ENCODE measurements around the gene KRT16. TPM values are rescaled to one million over a fixed set of nuclear protein-coding genes. Genes with fewer than 3 reads are reported as not detected.

KRT16 gene
- polyA plus RNA-seq, 3 donors: not detected

GRCh38 chr17:41656249-41657023, 43.9 kb upstream of the KRT16 start:
- peaks cover 2 to 6% (median 5%) of the 10 kb centered on the region in 3 donors for H3K27me3 Mint-ChIP-seq (ENCODE audit: low read depth in 3 of 3)
- Histone ChIP-seq H3K9me3 (replicated peaks in 1 of 2; ENCODE audit: control insufficient read depth in 1 of 2, insufficient read depth in 1 of 2, low read length in 2 of 2) (no peaks in the 10 kb centered on the region), H3K79me2 (ENCODE audit: insufficient read depth, low read length) (no peaks in the 10 kb centered on the region), H4K20me1 (ENCODE audit: insufficient read depth, low read length) (no peaks in the 10 kb centered on the region), H3K9ac (ENCODE audit: insufficient read depth, low read length, poor library complexity, severe bottlenecking) (no peak overlapping the region), H3K27ac (ENCODE audit: low read depth in 1 of 2, low read length in 2 of 2) (no peak overlapping the region), H3K27me3 (ENCODE audit: control insufficient read depth in 2 of 2, insufficient read depth in 2 of 2, low read length in 2 of 2) (no peaks in the 10 kb centered on the region), H3K4me3 (replicated peaks in 1 of 3; ENCODE audit: low read depth in 2 of 3, low read length in 3 of 3) (no peak overlapping the region), H3K4me1 (ENCODE audit: control insufficient read depth in 1 of 2, insufficient read depth in 2 of 2, low read length in 2 of 2) (no peaks in the 10 kb centered on the region), H3K36me3 (replicated peaks in 1 of 2; ENCODE audit: control insufficient read depth in 1 of 2, insufficient read depth in 2 of 2, low read length in 2 of 2) (no peaks in the 10 kb centered on the region), H2AFZ (ENCODE audit: insufficient read depth, low read depth, low read length, poor library complexity, severe bottlenecking) (no peak overlapping the region), H3K4me2 (replicated peaks; ENCODE audit: extremely low read depth, low read length, poor library complexity, severe bottlenecking) (no peak overlapping the region)
- H3K4me1 Mint-ChIP-seq: no peaks in the 10 kb centered on the region
- H3K27ac Mint-ChIP-seq: peak overlapping the region in 1 of 7 donors; percentile 22
- 92% methylated on average over 9 of the region's 16 CpGs for WGBS (ENCODE audit: insufficient coverage)
- no peaks in the 10 kb centered on the region for H3K9me3 Mint-ChIP-seq
- TF ChIP-seq CTCF (IDR thresholded peaks at IDR 0.05): no peak
- no peak for DNase-seq
- intact Hi-C loops (cut with micrococcal nuclease): no loop called here
- H3K4me3 Mint-ChIP-seq: no peak overlapping the region
- no peaks in the 10 kb centered on the region for H3K36me3 Mint-ChIP-seq

- Histone ChIP-seq H3K9ac (ENCODE audit: insufficient read depth, low read length, poor library complexity, severe bottlenecking) (no peak overlapping the region), H4K20me1 (ENCODE audit: insufficient read depth, low read length) (no peaks in the 10 kb centered on the region), H3K4me2 (replicated peaks; ENCODE audit: extremely low read depth, low read length, poor library complexity, severe bottlenecking) (no peak overlapping the region), H3K4me3 (replicated peaks in 1 of 3; ENCODE audit: low read depth in 2 of 3, low read length in 3 of 3) (no peak overlapping the region), H3K27me3 (ENCODE audit: control insufficient read depth in 2 of 2, insufficient read depth in 2 of 2, low read length in 2 of 2) (no peaks in the 10 kb centered on the region), H3K79me2 (ENCODE audit: insufficient read depth, low read length) (no peaks in the 10 kb centered on the region), H3K4me1 (ENCODE audit: control insufficient read depth in 1 of 2, insufficient read depth in 2 of 2, low read length in 2 of 2) (no peaks in the 10 kb centered on the region), H3K27ac (ENCODE audit: low read depth in 1 of 2, low read length in 2 of 2) (no peak overlapping the region), H2AFZ (ENCODE audit: insufficient read depth, low read depth, low read length, poor library complexity, severe bottlenecking) (no peak overlapping the region), H3K36me3 (replicated peaks in 1 of 2; ENCODE audit: control insufficient read depth in 1 of 2, insufficient read depth in 2 of 2, low read length in 2 of 2) (no peaks in the 10 kb centered on the region), H3K9me3 (replicated peaks in 1 of 2; ENCODE audit: control insufficient read depth in 1 of 2, insufficient read depth in 1 of 2, low read length in 2 of 2) (no peaks in the 10 kb centered on the region)
- Mint-ChIP-seq H3K4me3 (no peak overlapping the region), H3K27ac (peak overlapping the region in 1 of 7 donors; percentile 18), H3K4me1 (no peaks in the 10 kb centered on the region), H3K27me3 (ENCODE audit: low read depth in 3 of 3) (peaks cover 2 to 6% (median 3%) of the 10 kb centered on the region in 3 donors), H3K36me3 (no peaks in the 10 kb centered on the region), H3K9me3 (no peaks in the 10 kb centered on the region)
- 90% methylated on average over 17 of the region's 18 CpGs for WGBS (ENCODE audit: insufficient coverage)
- no peak for TF ChIP-seq CTCF (IDR thresholded peaks at IDR 0.05)
- intact Hi-C loops (cut with micrococcal nuclease): no loop called here
- no peak for DNase-seq
Measured at GRCh38 chr17:41655611-41656111, 43.1 kb upstream of the KRT16 start.

Measured in CD14-positive monocyte (primary cell).